Activated CD8-positive, alpha-beta memory T cell treated with anti-CD3 and anti-CD28 coated beads for 24 hours (primary cell): ENCODE results near the gene FRMD1.

ENCODE experiments used
- DNase-seq: peaks from one replicate; pipeline ENCODE4 v3.0.0-alpha.2; 2020

Gene FRMD1

GRCh38 chr6:168053957-168054471, 25.0 kb downstream of the FRMD1 start:
- DNase-seq = no peak

GRCh38 chr6:168053086-168053956, 25.7 kb downstream of the FRMD1 start:
- DNase-seq = no peak

GRCh38 chr6:168052291-168052891, 26.6 kb downstream of the FRMD1 start:
- DNase-seq = no peak

GRCh38 chr6:168051648-168052047, 27.4 kb downstream of the FRMD1 start:
- no peak for DNase-seq

- no peak for DNase-seq
These were observed 28.0 kb downstream of the FRMD1 start for GRCh38 chr6:168050881-168051586.

- no peak for DNase-seq
These were observed 28.7 kb downstream of the FRMD1 start for GRCh38 chr6:168050225-168050880.

- no peak for DNase-seq
These were observed 29.2 kb downstream of the FRMD1 start for GRCh38 chr6:168049706-168050224.

- DNase-seq = no peak
These were observed 29.7 kb downstream of the FRMD1 start for GRCh38 chr6:168049277-168049676.

GRCh38 chr6:168048724-168049025, 30.3 kb downstream of the FRMD1 start:
- no peak for DNase-seq

- no peak for DNase-seq
These were observed 30.9 kb downstream of the FRMD1 start for GRCh38 chr6:168047841-168048723.

GRCh38 chr6:168046696-168047095, 32.3 kb downstream of the FRMD1 start:
- no peak for DNase-seq

- no peak for DNase-seq
These were observed 33.0 kb downstream of the FRMD1 start for GRCh38 chr6:168045706-168046620.

- no peak for DNase-seq
These were observed 33.8 kb downstream of the FRMD1 start for GRCh38 chr6:168045141-168045691.

GRCh38 chr6:168044521-168045130, 34.4 kb downstream of the FRMD1 start:
- no peak for DNase-seq

GRCh38 chr6:168043848-168044415, 35.1 kb downstream of the FRMD1 start:
- no peak for DNase-seq

- no peak for DNase-seq
These were observed 35.7 kb downstream of the FRMD1 start for GRCh38 chr6:168043193-168043847.

GRCh38 chr6:168042426-168043192, 36.4 kb downstream of the FRMD1 start:
- no peak for DNase-seq

- no peak for DNase-seq
These were observed 37.1 kb downstream of the FRMD1 start for GRCh38 chr6:168041928-168042327.
